Measurements from ENCODE around the gene ZNF823. TPM values are rescaled to one million over a fixed set of nuclear protein-coding genes. Genes with fewer than 3 reads are reported as not detected.

Gene ZNF823
- total RNA-seq, 1 donor from 2014 or later = 19.8 TPM

DNA sequence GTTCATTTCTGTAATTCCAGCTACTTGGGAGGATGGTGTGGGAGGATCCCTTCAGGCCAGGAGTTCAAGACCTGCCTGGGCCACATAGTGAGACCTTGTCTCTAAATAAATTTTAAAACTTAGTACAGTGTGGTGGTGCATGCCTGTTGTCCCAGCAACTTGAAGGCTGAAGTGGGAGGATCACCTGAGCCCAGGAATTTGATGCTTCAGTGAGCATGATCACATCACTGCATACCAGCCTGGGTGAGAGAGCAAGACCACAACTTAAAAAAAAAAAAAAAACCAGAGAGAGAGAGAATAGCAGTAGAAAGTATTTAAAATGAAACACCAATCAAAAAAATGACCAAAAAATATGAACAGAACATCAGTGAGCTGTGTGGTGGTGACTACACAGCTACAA, 7.1 kb upstream of the ZNF823 start:
- Histone ChIP-seq H3K4me3 (ENCODE audit: low read length in 3 of 3) (no peak overlapping the region), H3K36me3 (ENCODE audit: control insufficient read depth in 3 of 3, insufficient read depth in 3 of 3, low read length in 3 of 3) (no peaks in the 10 kb centered on the region), H3K9me3 (ENCODE audit: control insufficient read depth in 3 of 3, low read length in 3 of 3) (peaks cover 0 to 3% (median 0%) of the 10 kb centered on the region in 3 donors), H3K4me1 (ENCODE audit: control insufficient read depth in 3 of 3, insufficient read depth in 3 of 3, low read length in 3 of 3) (no peaks in the 10 kb centered on the region), H3K9ac (ENCODE audit: low read depth in 1 of 3, low read length in 3 of 3) (no peak overlapping the region), H3K27ac (ENCODE audit: low read depth, low read length) (no peak overlapping the region), H3K27me3 (ENCODE audit: control insufficient read depth in 3 of 3, insufficient read depth in 3 of 3, low read length in 3 of 3) (no peaks in the 10 kb centered on the region)

DNA sequence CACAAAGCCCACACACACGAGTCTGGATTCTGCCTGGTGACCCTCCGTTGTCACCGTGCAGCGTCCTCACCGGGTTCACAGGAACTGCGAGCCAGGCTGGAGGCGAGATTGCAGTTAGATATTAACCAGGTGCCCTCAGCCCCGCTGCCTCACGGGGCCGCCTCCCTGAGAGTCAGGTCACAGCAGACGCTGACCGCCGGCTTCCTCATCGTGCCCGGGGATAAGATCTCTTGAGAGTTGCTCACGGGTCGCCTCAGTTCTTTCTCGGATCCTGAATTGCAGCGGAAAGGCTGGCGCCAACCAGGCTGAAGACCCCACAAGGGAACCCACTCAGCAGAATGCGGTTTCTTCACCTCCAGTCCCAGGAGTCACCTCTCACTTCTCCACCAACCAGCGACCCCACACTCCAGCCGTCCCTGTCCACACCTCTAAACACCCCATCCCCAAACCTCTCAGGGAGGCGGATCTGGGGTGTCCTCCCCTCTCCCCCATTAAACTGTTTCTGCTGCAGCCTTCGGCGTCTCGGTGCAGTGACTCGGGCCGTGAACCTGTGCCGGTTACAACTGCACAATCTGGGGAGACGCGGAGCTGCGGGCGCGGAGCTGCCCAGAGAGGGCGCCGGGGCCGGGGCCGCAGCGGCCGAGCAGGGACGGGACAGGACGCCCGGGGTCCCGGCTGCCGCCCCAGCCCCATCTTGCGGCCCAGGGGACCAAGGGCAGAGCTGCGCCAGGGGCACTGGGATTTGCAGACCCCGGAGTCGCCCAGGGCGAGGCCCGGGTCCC, 591 bp downstream of the ZNF823 start:
- H3K36me3 ChIP-seq (ENCODE audit: control insufficient read depth in 3 of 3, insufficient read depth in 3 of 3, low read length in 3 of 3) = no peaks in the 10 kb centered on the region
- peak overlapping the region; percentile 81 to 91 (median 86) for H3K9ac ChIP-seq (ENCODE audit: low read depth in 1 of 3, low read length in 3 of 3)
- no peaks in the 10 kb centered on the region for H3K27me3 ChIP-seq (ENCODE audit: control insufficient read depth in 3 of 3, insufficient read depth in 3 of 3, low read length in 3 of 3)
- H3K9me3 ChIP-seq (ENCODE audit: control insufficient read depth in 3 of 3, low read length in 3 of 3) = no peaks in the 10 kb centered on the region
- peaks cover 12 to 18% (median 14%) of the 10 kb centered on the region in 3 donors for H3K4me1 ChIP-seq (ENCODE audit: control insufficient read depth in 3 of 3, insufficient read depth in 3 of 3, low read length in 3 of 3)
- peak overlapping the region; percentile 87 to 89 (median 89) for H3K4me3 ChIP-seq (ENCODE audit: low read length in 3 of 3)
- peak overlapping the region; percentile 73 for H3K27ac ChIP-seq (ENCODE audit: low read depth, low read length)

DNA sequence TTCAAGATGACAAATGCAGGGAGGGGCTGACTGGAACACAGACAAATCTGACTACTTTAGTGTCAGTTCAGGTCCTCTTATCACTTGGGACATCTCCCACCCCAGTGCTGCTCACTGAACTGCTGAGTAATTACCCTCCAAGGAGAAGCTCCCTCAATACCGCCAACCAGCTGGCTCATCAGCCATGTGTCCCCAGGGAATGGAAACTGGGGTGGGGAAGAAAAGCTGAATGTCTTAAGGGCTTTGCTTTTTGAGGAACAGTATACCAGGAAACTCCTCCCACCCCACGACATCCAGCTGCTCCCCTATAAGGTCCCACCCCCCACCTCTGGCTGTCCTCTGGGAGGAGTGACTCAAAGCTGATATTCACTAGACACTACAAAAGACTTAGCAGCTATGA, 2.0 kb downstream of the ZNF823 start:
- H3K27me3 ChIP-seq (ENCODE audit: control insufficient read depth in 3 of 3, insufficient read depth in 3 of 3, low read length in 3 of 3) = no peaks in the 10 kb centered on the region
- no peak overlapping the region for H3K27ac ChIP-seq (ENCODE audit: low read depth, low read length)
- peak overlapping the region in 1 of 3 donors; percentile 7 for H3K4me3 ChIP-seq (ENCODE audit: low read length in 3 of 3)
- H3K9me3 ChIP-seq (ENCODE audit: control insufficient read depth in 3 of 3, low read length in 3 of 3) = no peaks in the 10 kb centered on the region
- no peaks in the 10 kb centered on the region for H3K36me3 ChIP-seq (ENCODE audit: control insufficient read depth in 3 of 3, insufficient read depth in 3 of 3, low read length in 3 of 3)
- H3K9ac ChIP-seq (ENCODE audit: low read depth in 1 of 3, low read length in 3 of 3) = no peak overlapping the region
- peaks cover 12 to 18% (median 14%) of the 10 kb centered on the region in 3 donors for H3K4me1 ChIP-seq (ENCODE audit: control insufficient read depth in 3 of 3, insufficient read depth in 3 of 3, low read length in 3 of 3)

DNA sequence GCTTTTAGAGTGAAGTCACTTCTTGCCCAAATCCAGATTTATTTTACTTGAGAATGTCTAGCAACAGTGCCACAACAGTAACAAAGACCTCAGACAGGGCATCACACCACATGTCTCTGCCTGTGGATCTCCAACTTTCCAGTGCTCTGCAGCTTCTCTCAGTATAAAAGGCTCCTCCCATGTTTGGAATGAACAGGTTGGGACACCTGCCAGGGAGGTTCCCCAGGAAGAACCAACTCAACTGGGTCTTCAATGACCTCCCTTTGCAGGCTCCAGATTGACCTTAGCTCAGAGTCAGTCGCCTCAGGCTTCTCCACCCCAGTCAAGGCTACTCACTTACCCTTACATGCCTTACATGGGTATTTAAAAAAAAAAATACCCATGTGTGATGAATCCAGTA, 3.4 kb downstream of the ZNF823 start:
- H3K27me3 ChIP-seq (ENCODE audit: control insufficient read depth in 3 of 3, insufficient read depth in 3 of 3, low read length in 3 of 3) = no peaks in the 10 kb centered on the region
- H3K4me1 ChIP-seq (ENCODE audit: control insufficient read depth in 3 of 3, insufficient read depth in 3 of 3, low read length in 3 of 3) = peaks cover 12 to 18% (median 14%) of the 10 kb centered on the region in 3 donors
- no peak overlapping the region for H3K4me3 ChIP-seq (ENCODE audit: low read length in 3 of 3)
- H3K9ac ChIP-seq (ENCODE audit: low read depth in 1 of 3, low read length in 3 of 3) = no peak overlapping the region
- H3K9me3 ChIP-seq (ENCODE audit: control insufficient read depth in 3 of 3, low read length in 3 of 3) = no peaks in the 10 kb centered on the region
- no peaks in the 10 kb centered on the region for H3K36me3 ChIP-seq (ENCODE audit: control insufficient read depth in 3 of 3, insufficient read depth in 3 of 3, low read length in 3 of 3)
- H3K27ac ChIP-seq (ENCODE audit: low read depth, low read length) = no peak overlapping the region

DNA sequence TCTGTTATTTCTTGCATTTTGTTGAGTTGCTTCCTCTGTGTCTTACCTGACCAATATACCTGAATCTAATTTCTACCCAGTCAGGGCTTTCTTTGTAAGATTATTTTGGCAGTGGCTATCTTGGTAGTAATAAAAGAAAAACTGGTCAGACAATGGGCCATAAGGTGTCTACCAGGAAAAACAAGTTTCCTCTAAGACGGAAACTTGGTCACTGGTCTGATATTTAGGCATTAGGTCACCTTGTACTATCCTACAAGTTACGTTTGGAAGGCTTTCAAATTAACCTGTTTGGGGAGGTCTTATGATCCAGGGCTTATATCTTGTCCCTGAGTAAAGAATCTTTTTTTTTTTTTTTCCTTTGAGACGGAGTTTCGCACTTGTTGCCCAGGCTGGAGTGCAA, 9.2 kb downstream of the ZNF823 start:
- no peaks in the 10 kb centered on the region for H3K9me3 ChIP-seq (ENCODE audit: control insufficient read depth in 3 of 3, low read length in 3 of 3)
- H3K4me1 ChIP-seq (ENCODE audit: control insufficient read depth in 3 of 3, insufficient read depth in 3 of 3, low read length in 3 of 3) = no peaks in the 10 kb centered on the region
- H3K4me3 ChIP-seq (ENCODE audit: low read length in 3 of 3) = no peak overlapping the region
- no peak overlapping the region for H3K9ac ChIP-seq (ENCODE audit: low read depth in 1 of 3, low read length in 3 of 3)
- no peaks in the 10 kb centered on the region for H3K27me3 ChIP-seq (ENCODE audit: control insufficient read depth in 3 of 3, insufficient read depth in 3 of 3, low read length in 3 of 3)
- H3K27ac ChIP-seq (ENCODE audit: low read depth, low read length) = no peak overlapping the region
- peaks cover 3 to 19% (median 7%) of the 10 kb centered on the region in 3 donors for H3K36me3 ChIP-seq (ENCODE audit: control insufficient read depth in 3 of 3, insufficient read depth in 3 of 3, low read length in 3 of 3)

DNA sequence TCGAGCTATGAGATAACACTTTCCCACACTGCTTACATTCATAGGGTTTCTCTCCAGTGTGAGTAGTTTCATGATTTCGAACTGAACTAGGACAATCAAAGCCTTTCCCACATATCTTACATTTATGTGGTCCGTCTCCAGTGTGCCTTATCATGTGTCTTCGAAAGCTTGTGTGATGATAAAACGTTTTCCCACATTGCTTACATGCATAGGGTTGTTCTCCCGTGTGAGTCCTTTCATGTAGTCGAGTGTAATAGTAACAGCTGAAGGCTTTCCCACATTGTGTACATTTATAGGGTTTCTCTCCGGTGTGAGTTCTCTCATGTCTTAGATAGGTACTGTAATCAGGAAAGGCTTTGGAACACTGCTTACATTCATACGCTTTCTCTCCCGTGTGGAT, 16.3 kb downstream of the ZNF823 start:
- peaks cover 20 to 46% (median 43%) of the 10 kb centered on the region in 3 donors for H3K36me3 ChIP-seq (ENCODE audit: control insufficient read depth in 3 of 3, insufficient read depth in 3 of 3, low read length in 3 of 3)
- no peak overlapping the region for H3K9ac ChIP-seq (ENCODE audit: low read depth in 1 of 3, low read length in 3 of 3)
- peaks cover 0 to 31% (median 7%) of the 10 kb centered on the region in 3 donors for H3K9me3 ChIP-seq (ENCODE audit: control insufficient read depth in 3 of 3, low read length in 3 of 3)

DNA sequence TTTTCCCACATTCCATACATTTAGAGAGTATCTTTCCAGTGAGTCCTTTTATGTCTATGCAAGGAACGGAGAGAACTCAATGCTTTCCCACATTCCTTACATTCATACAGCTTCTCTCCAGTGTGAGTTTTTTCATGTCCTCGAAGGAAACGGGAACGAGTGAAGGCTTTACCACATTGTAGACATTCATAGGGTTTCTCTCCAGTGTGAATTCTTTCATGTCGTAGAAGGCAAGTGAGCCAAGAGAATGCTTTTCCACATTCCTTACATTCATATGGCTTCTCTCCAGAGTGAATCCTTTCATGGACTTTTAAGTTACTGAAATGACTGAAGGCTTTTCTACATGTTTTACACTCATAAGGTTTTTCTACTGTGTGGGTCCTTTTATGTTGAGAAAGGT, 17.1 kb downstream of the ZNF823 start:
- Histone ChIP-seq H3K4me3 (ENCODE audit: low read length in 3 of 3) (no peak overlapping the region), H3K9ac (ENCODE audit: low read depth in 1 of 3, low read length in 3 of 3) (no peak overlapping the region), H3K36me3 (ENCODE audit: control insufficient read depth in 3 of 3, insufficient read depth in 3 of 3, low read length in 3 of 3) (peaks cover 20 to 44% (median 43%) of the 10 kb centered on the region in 3 donors), H3K4me1 (ENCODE audit: control insufficient read depth in 3 of 3, insufficient read depth in 3 of 3, low read length in 3 of 3) (no peaks in the 10 kb centered on the region), H3K9me3 (ENCODE audit: control insufficient read depth in 3 of 3, low read length in 3 of 3) (peaks cover 0 to 31% (median 7%) of the 10 kb centered on the region in 3 donors), H3K27me3 (ENCODE audit: control insufficient read depth in 3 of 3, insufficient read depth in 3 of 3, low read length in 3 of 3) (no peaks in the 10 kb centered on the region), H3K27ac (ENCODE audit: low read depth, low read length) (no peak overlapping the region)

More for the DNA sequence above, 16.3 kb downstream of the ZNF823 start:
- Histone ChIP-seq H3K4me3 (ENCODE audit: low read length in 3 of 3) (peak overlapping the region in 1 of 3 donors; percentile 8), H3K27me3 (ENCODE audit: control insufficient read depth in 3 of 3, insufficient read depth in 3 of 3, low read length in 3 of 3) (no peaks in the 10 kb centered on the region), H3K4me1 (ENCODE audit: control insufficient read depth in 3 of 3, insufficient read depth in 3 of 3, low read length in 3 of 3) (no peaks in the 10 kb centered on the region), H3K27ac (ENCODE audit: low read depth, low read length) (no peak overlapping the region)

DNA sequence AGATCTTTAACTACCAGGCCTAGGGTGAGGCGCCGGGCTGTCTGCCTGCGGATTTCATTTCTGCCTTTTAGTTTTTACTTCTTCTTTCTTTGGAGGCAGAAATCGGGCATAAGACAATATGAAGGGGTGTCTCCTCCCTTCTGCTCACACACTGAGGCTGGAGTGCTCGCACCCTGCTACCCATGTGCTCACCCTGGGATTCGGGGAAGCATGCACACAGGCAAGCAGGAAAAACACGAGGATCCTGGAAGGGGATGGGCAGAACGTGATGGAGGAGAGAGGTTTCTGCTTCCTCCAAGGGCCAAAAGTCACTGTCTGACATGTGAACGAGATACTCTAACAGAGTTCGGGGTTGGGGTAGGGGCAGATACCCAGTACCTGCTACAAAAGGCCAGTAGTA, 28.4 kb downstream of the ZNF823 start:
- Histone ChIP-seq H3K9ac (ENCODE audit: low read depth in 1 of 3, low read length in 3 of 3) (no peak overlapping the region), H3K9me3 (ENCODE audit: control insufficient read depth in 3 of 3, low read length in 3 of 3) (no peaks in the 10 kb centered on the region), H3K27me3 (ENCODE audit: control insufficient read depth in 3 of 3, insufficient read depth in 3 of 3, low read length in 3 of 3) (no peaks in the 10 kb centered on the region), H3K27ac (ENCODE audit: low read depth, low read length) (no peak overlapping the region), H3K36me3 (ENCODE audit: control insufficient read depth in 3 of 3, insufficient read depth in 3 of 3, low read length in 3 of 3) (no peaks in the 10 kb centered on the region), H3K4me1 (ENCODE audit: control insufficient read depth in 3 of 3, insufficient read depth in 3 of 3, low read length in 3 of 3) (no peaks in the 10 kb centered on the region), H3K4me3 (ENCODE audit: low read length in 3 of 3) (no peak overlapping the region)

DNA sequence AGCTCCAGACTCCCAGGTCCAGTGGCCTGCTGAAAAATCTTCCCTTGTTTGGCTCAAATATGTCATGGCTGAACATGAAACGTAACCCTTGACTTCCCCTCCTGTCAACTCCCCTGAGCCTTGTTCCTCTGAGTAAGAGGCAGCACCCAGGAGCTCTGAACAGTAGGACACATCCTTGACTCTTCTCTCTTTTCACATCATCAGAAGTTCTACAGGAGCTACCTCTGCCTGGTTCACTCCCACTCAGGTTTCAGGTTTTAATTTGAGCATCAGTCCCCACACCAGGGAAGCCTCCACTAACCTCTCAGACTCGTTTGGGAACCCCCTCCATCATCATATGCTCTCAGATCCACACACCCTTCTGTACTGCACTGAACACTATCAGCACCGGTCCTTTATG, 30.3 kb downstream of the ZNF823 start:
- Histone ChIP-seq H3K27ac (ENCODE audit: low read depth, low read length) (no peak overlapping the region), H3K9me3 (ENCODE audit: control insufficient read depth in 3 of 3, low read length in 3 of 3) (no peaks in the 10 kb centered on the region), H3K36me3 (ENCODE audit: control insufficient read depth in 3 of 3, insufficient read depth in 3 of 3, low read length in 3 of 3) (no peaks in the 10 kb centered on the region), H3K27me3 (ENCODE audit: control insufficient read depth in 3 of 3, insufficient read depth in 3 of 3, low read length in 3 of 3) (no peaks in the 10 kb centered on the region), H3K4me3 (ENCODE audit: low read length in 3 of 3) (no peak overlapping the region), H3K4me1 (ENCODE audit: control insufficient read depth in 3 of 3, insufficient read depth in 3 of 3, low read length in 3 of 3) (no peaks in the 10 kb centered on the region), H3K9ac (ENCODE audit: low read depth in 1 of 3, low read length in 3 of 3) (no peak overlapping the region)

DNA sequence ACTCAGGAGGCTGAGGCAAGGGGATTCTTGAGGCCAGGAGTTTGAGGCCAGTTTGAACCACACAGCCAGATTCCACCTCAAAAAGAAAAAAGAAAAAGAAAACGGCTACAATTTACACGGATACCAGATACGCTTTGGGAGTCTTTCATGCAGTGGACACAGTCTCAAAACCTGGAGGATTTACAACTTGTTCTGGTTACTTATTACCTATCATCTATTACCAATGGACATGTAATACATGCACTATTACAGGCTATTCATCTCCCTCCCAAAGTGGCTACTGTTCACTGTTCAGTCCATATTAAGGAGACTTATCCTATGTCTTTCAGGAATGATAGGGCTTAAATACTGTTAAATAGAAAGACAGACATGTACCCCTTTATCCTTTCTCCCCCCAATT, 33.3 kb downstream of the ZNF823 start:
- Histone ChIP-seq H3K9me3 (ENCODE audit: control insufficient read depth in 3 of 3, low read length in 3 of 3) (no peaks in the 10 kb centered on the region), H3K4me1 (ENCODE audit: control insufficient read depth in 3 of 3, insufficient read depth in 3 of 3, low read length in 3 of 3) (no peaks in the 10 kb centered on the region), H3K9ac (ENCODE audit: low read depth in 1 of 3, low read length in 3 of 3) (no peak overlapping the region), H3K27ac (ENCODE audit: low read depth, low read length) (no peak overlapping the region), H3K27me3 (ENCODE audit: control insufficient read depth in 3 of 3, insufficient read depth in 3 of 3, low read length in 3 of 3) (no peaks in the 10 kb centered on the region), H3K4me3 (ENCODE audit: low read length in 3 of 3) (no peak overlapping the region), H3K36me3 (ENCODE audit: control insufficient read depth in 3 of 3, insufficient read depth in 3 of 3, low read length in 3 of 3) (no peaks in the 10 kb centered on the region)

Data from skeletal muscle tissue (tissue), 4 donors.